WTC11 (cell line): ENCODE data around the gene ZDHHC8. TPM values are rescaled to one million over a fixed set of nuclear protein-coding genes. Genes with fewer than 3 reads are reported as not detected.

Experiments
- ATAC-seq: fragments of 200-7000 bp; cut with Tn5 transposase; 2 replicates; pipeline ENCODE4 v1.10.0; 2021; ENCODE audit warnings: mild to moderate bottlenecking, moderate library complexity
- CTCF ChIA-PET: fragments of 300-600 bp; sonication (Branson Sonifier 250); formaldehyde crosslinking; loops from one replicate; lab custom pipeline; 2021; ENCODE audit warnings: antibody characterized with exemption; lab: Charles Lee
- POLR2A ChIA-PET: fragments of 350-600 bp; sonication (Branson Sonifier 250); formaldehyde crosslinking; loops from one replicate; lab custom pipeline; 2021; ENCODE audit warnings: antibody characterized with exemption; lab: Charles Lee
- DNase-seq: peaks from one replicate; pipeline ENCODE4 v3.0.0; 2021; ENCODE audit warnings: low spot score
- H3K27ac Mint-ChIP-seq: 2 replicates; pipeline ENCODE4 v1.8.0; 2021; ENCODE audit warnings: mixed read lengths
- H3K27me3 Mint-ChIP-seq: 2 replicates; pipeline ENCODE4 v1.8.0; 2021; ENCODE audit warnings: low read depth, mild to moderate bottlenecking, moderate library complexity, mixed read lengths
- H3K36me3 Mint-ChIP-seq: 2 replicates; pipeline ENCODE4 v1.8.0; 2021; ENCODE audit warnings: mixed read lengths
- H3K4me1 Mint-ChIP-seq: 2 replicates; pipeline ENCODE4 v1.8.0; 2022; ENCODE audit warnings: mixed read lengths
- H3K4me3 Mint-ChIP-seq: 2 replicates; pipeline ENCODE4 v1.8.0; 2021; ENCODE audit warnings: mild to moderate bottlenecking, moderate library complexity, mixed read lengths
- H3K9me3 Mint-ChIP-seq: 2 replicates; pipeline ENCODE4 v1.8.0; 2021; ENCODE audit warnings: mixed read lengths
- AR ChIP-seq: fragments of 250-450 bp; sonication (Bioruptor Pico); IDR thresholded peaks from 2 replicates; pipeline ENCODE4 v1.9.0; 2021; ENCODE audit warnings: mild to moderate bottlenecking
- ATF3 ChIP-seq: sonication (generic); formaldehyde crosslinking; conservative IDR thresholded peaks from 2 replicates; pipeline ENCODE4 v1.8.1; 2022; ENCODE audit warnings: mild to moderate bottlenecking, missing genetic modification reagents
- E2F1 ChIP-seq: sonication (generic); formaldehyde crosslinking; IDR thresholded peaks from 2 replicates; pipeline ENCODE4 v1.8.0; 2022; ENCODE audit warnings: mild to moderate bottlenecking, missing genetic modification reagents
- ERG ChIP-seq: fragments of 250-450 bp; sonication (Bioruptor Pico); IDR thresholded peaks from 2 replicates; pipeline ENCODE4 v1.8.0; 2021; ENCODE audit warnings: mild to moderate bottlenecking
- FOXJ3 ChIP-seq: sonication (generic); formaldehyde crosslinking; IDR thresholded peaks from 2 replicates; pipeline ENCODE4 v1.9.0; 2021; ENCODE audit warnings: missing genetic modification reagents, mild to moderate bottlenecking, borderline replicate concordance
- FOXK1 ChIP-seq: sonication (generic); formaldehyde crosslinking; IDR thresholded peaks from 2 replicates; pipeline ENCODE4 v1.8.0; 2022; ENCODE audit warnings: mild to moderate bottlenecking, moderate library complexity, missing genetic modification reagents
- JAZF1 ChIP-seq: fragments of 250-450 bp; sonication (Bioruptor Pico); IDR thresholded peaks from 2 replicates; pipeline ENCODE4 v1.9.0; 2021; ENCODE audit warnings: moderate library complexity, mild to moderate bottlenecking, inconsistent platforms
- MYBL2 ChIP-seq: sonication (generic); formaldehyde crosslinking; IDR thresholded peaks from 2 replicates; pipeline ENCODE4 v1.8.1; 2023; ENCODE audit warnings: mild to moderate bottlenecking, moderate library complexity, missing genetic modification reagents
- NFE2L1 ChIP-seq: sonication (generic); formaldehyde crosslinking; IDR thresholded peaks from 2 replicates; pipeline ENCODE4 v1.8.1; 2023; ENCODE audit warnings: missing genetic modification reagents
- NR1H2 ChIP-seq: sonication (generic); formaldehyde crosslinking; IDR thresholded peaks from 2 replicates; pipeline ENCODE4 v1.9.0; 2021; ENCODE audit warnings: mild to moderate bottlenecking, moderate library complexity, missing genetic modification reagents
- SP1 ChIP-seq: sonication (generic); formaldehyde crosslinking; conservative IDR thresholded peaks from 2 replicates; pipeline ENCODE4 v1.8.1; 2022; ENCODE audit warnings: missing genetic modification reagents
- STAT6 ChIP-seq: sonication (generic); formaldehyde crosslinking; conservative IDR thresholded peaks from 2 replicates; pipeline ENCODE4 v1.8.1; 2023; ENCODE audit warnings: mild to moderate bottlenecking, low read depth, missing genetic modification reagents, moderate library complexity
- ZBTB21 ChIP-seq: sonication (generic); formaldehyde crosslinking; IDR thresholded peaks from 2 replicates; pipeline ENCODE4 v1.8.1; 2023; ENCODE audit warnings: mild to moderate bottlenecking, missing genetic modification reagents, borderline replicate concordance
- ZBTB43 ChIP-seq: sonication (generic); formaldehyde crosslinking; IDR thresholded peaks from 2 replicates; pipeline ENCODE4 v1.8.1; 2023; ENCODE audit warnings: mild to moderate bottlenecking, missing genetic modification reagents
- ZNF425 ChIP-seq: fragments of 250-450 bp; sonication (Bioruptor Pico); conservative IDR thresholded peaks from 2 replicates; pipeline ENCODE4 v1.9.0; 2021; ENCODE audit warnings: mild to moderate bottlenecking
- total RNA-seq: library from RNA; stranded (reverse); gene quantifications from 3 replicates; pipeline ENCODE4 v1.2.3, GENCODE V29; 2021

ZDHHC8 gene
- total RNA-seq, 1 experiment from 2014 or later = 79.7 TPM

- TF ChIP-seq STAT6 (CRISPR knock-in tag) (no peak), FOXK1 (no peak)
These were observed 56.4 kb downstream of the ZDHHC8 start (continued) for GRCh38 chr22:20187777-20188566.

- Mint-ChIP-seq H3K4me1 (no peaks in the 10 kb centered on the region), H3K27me3 (no peaks in the 10 kb centered on the region), H3K9me3 (no peaks in the 10 kb centered on the region), H3K36me3 (no peaks in the 10 kb centered on the region), H3K27ac (no peak overlapping the region), H3K4me3 (no peak overlapping the region)
- ATAC-seq (no peak), DNase-seq (no peak)
- ChIA-PET CTCF (no interaction called here), POLR2A (no interaction called here)
- no peak for TF ChIP-seq NR1H2
These were observed 56.9 kb downstream of the ZDHHC8 start for GRCh38 chr22:20188567-20188877.

GRCh38 chr22:20191000-20191515 is 59.5 kb downstream of the ZDHHC8 start:
- Mint-ChIP-seq H3K4me3 (no peak overlapping the region), H3K4me1 (no peaks in the 10 kb centered on the region), H3K36me3 (no peaks in the 10 kb centered on the region), H3K27ac (no peak overlapping the region), H3K9me3 (no peaks in the 10 kb centered on the region), H3K27me3 (no peaks in the 10 kb centered on the region)
- no peak for ATAC-seq
- ChIA-PET POLR2A (interaction anchor here (0.6 kb wide), 1 partner anchor 435 kb away, joined by 3 read pairs; no protein-coding TSS in a partner anchor), CTCF (interaction anchor here (1.3 to 2.0 kb wide), 2 partner anchors 34 to 48 kb away, joined by 7 to 13 read pairs; no protein-coding TSS in a partner anchor)
- DNase-seq = no peak
- no peak for TF ChIP-seq ZNF425
- TF ChIP-seq ZBTB43 (CRISPR knock-in tag) = no peak
- no peak for TF ChIP-seq FOXJ3
- no peak for TF ChIP-seq MYBL2 (CRISPR knock-in tag)
- no peak for TF ChIP-seq NFE2L1 (CRISPR knock-in tag)
- TF ChIP-seq AR (CRISPR knock-in tag) = no peak
- no peak for TF ChIP-seq ATF3 (CRISPR knock-in tag)
- no peak for TF ChIP-seq JAZF1 (CRISPR knock-in tag)
- no peak for TF ChIP-seq SP1 (CRISPR knock-in tag)
- no peak for TF ChIP-seq E2F1
- no peak for TF ChIP-seq ERG (CRISPR knock-in tag)
- no peak for TF ChIP-seq ZBTB21 (CRISPR knock-in tag)
- TF ChIP-seq STAT6 (CRISPR knock-in tag) = no peak
